Activated CD4-positive, alpha-beta T cell treated with anti-CD3 and anti-CD28 coated beads, Interleukin-2, amount 10 ng/mL, durations not matched to agents 7 days and 5 days (primary cell): Measurements from ENCODE around the gene ZC3H7A. TPM values are rescaled to one million over a fixed set of nuclear protein-coding genes. Genes with fewer than 3 reads are reported as not detected.

Experiments
- CTCF ChIA-PET: fragments of 350-600 bp; sonication (Branson Sonifier 250); formaldehyde crosslinking; loops from one replicate; lab custom pipeline; 2021; ENCODE audit warnings: antibody characterized with exemption; lab: Charles Lee
- POLR2A ChIA-PET: fragments of 350-600 bp; sonication (Branson Sonifier 250); formaldehyde crosslinking; loops from one replicate; lab custom pipeline; 2021; ENCODE audit warnings: antibody characterized with exemption; lab: Charles Lee
- DNase-seq: peaks from one replicate; pipeline ENCODE4 v3.0.0-alpha.2; 2020
- H3K27ac Mint-ChIP-seq: one replicate; pipeline ENCODE4 v1.8.0; 2021; ENCODE audit warnings: mild to moderate bottlenecking, moderate library complexity, mixed read lengths
- H3K27me3 Mint-ChIP-seq: one replicate; pipeline ENCODE4 v1.8.0; 2021; ENCODE audit warnings: mixed read lengths
- H3K36me3 Mint-ChIP-seq: one replicate; pipeline ENCODE4 v1.8.0; 2021; ENCODE audit warnings: low read depth, mixed read lengths
- H3K4me1 Mint-ChIP-seq: one replicate; pipeline ENCODE4 v1.8.0; 2021; ENCODE audit warnings: mixed read lengths
- H3K4me3 Mint-ChIP-seq: one replicate; pipeline ENCODE4 v1.8.0; 2021; ENCODE audit warnings: mild to moderate bottlenecking, moderate library complexity, mixed read lengths
- H3K9me3 Mint-ChIP-seq: one replicate; pipeline ENCODE4 v1.8.0; 2021; ENCODE audit warnings: mixed read lengths
- total RNA-seq, 2 experiments: library from RNA; stranded (reverse); gene quantifications; one replicate each; pipeline ENCODE4 v1.2.3, GENCODE V29; 2021

ZC3H7A gene
- total RNA-seq, 2 experiments from 2014 or later, result 68.0 to 76.9 TPM

- no peak overlapping the region for H3K4me3 Mint-ChIP-seq
- CTCF ChIA-PET, result no interaction called here
- H3K27ac Mint-ChIP-seq, result peak overlapping the region; percentile 60
- POLR2A ChIA-PET, result no interaction called here
- peaks cover 34% of the 10 kb centered on the region for H3K36me3 Mint-ChIP-seq
- no peaks in the 10 kb centered on the region for H3K9me3 Mint-ChIP-seq
- DNase-seq, result no peak
- H3K4me1 Mint-ChIP-seq, result peaks cover 4% of the 10 kb centered on the region
- no peaks in the 10 kb centered on the region for H3K27me3 Mint-ChIP-seq
These were observed 75.1 kb downstream of the ZC3H7A start for GRCh38 chr16:11721781-11722467.

- H3K27ac Mint-ChIP-seq, result no peak overlapping the region
- peaks cover 30% of the 10 kb centered on the region for H3K36me3 Mint-ChIP-seq
- DNase-seq, result no peak
- CTCF ChIA-PET, result interaction anchor here (0.7 to 1.5 kb wide), 3 partner anchors 9 to 92 kb away, joined by 3 to 4 read pairs (median 3); no protein-coding TSS in a partner anchor
- POLR2A ChIA-PET, result no interaction called here
- peaks cover 3% of the 10 kb centered on the region for H3K4me1 Mint-ChIP-seq
- no peak overlapping the region for H3K4me3 Mint-ChIP-seq
- H3K9me3 Mint-ChIP-seq, result no peaks in the 10 kb centered on the region
- no peaks in the 10 kb centered on the region for H3K27me3 Mint-ChIP-seq
These were observed 77.3 kb downstream of the ZC3H7A start for GRCh38 chr16:11719762-11720161.

GRCh38 chr16:11719171-11719570, 77.9 kb downstream of the ZC3H7A start:
- peaks cover 6% of the 10 kb centered on the region for H3K4me1 Mint-ChIP-seq
- peaks cover 33% of the 10 kb centered on the region for H3K36me3 Mint-ChIP-seq
- ChIA-PET POLR2A (no interaction called here), CTCF (interaction anchor here (0.8 to 1.5 kb wide), 3 partner anchors 8 to 98 kb away, joined by 3 to 4 read pairs (median 3); no protein-coding TSS in a partner anchor)
- DNase-seq, result no peak
- H3K27me3 Mint-ChIP-seq, result no peaks in the 10 kb centered on the region
- no peaks in the 10 kb centered on the region for H3K9me3 Mint-ChIP-seq
- H3K27ac Mint-ChIP-seq, result no peak overlapping the region
- H3K4me3 Mint-ChIP-seq, result no peak overlapping the region

GRCh38 chr16:11717811-11718210, 79.2 kb downstream of the ZC3H7A start:
- Mint-ChIP-seq H3K27me3 (no peaks in the 10 kb centered on the region), H3K9me3 (no peaks in the 10 kb centered on the region), H3K4me3 (no peak overlapping the region), H3K36me3 (peaks cover 33% of the 10 kb centered on the region), H3K4me1 (peaks cover 9% of the 10 kb centered on the region), H3K27ac (no peak overlapping the region)
- POLR2A ChIA-PET, result interaction anchor here (0.7 kb wide), 1 partner anchor 20 kb away, joined by 3 read pairs; no protein-coding TSS in a partner anchor
- CTCF ChIA-PET, result interaction anchor here (0.6 to 1.3 kb wide), 2 partner anchors 96 to 1688 kb away, joined by 3 to 5 read pairs; no protein-coding TSS in a partner anchor
- no peak for DNase-seq

GRCh38 chr16:11716336-11716735, 80.7 kb downstream of the ZC3H7A start:
- no peak for DNase-seq
- H3K9me3 Mint-ChIP-seq, result no peaks in the 10 kb centered on the region
- H3K36me3 Mint-ChIP-seq, result peaks cover 33% of the 10 kb centered on the region
- H3K27me3 Mint-ChIP-seq, result no peaks in the 10 kb centered on the region
- ChIA-PET CTCF (no interaction called here), POLR2A (no interaction called here)
- no peak overlapping the region for H3K4me3 Mint-ChIP-seq
- H3K4me1 Mint-ChIP-seq, result peaks cover 6% of the 10 kb centered on the region
- H3K27ac Mint-ChIP-seq, result no peak overlapping the region

- H3K27ac Mint-ChIP-seq, result no peak overlapping the region
- POLR2A ChIA-PET, result interaction anchor here (0.6 kb wide), 1 partner anchor 72 kb away, joined by 10 read pairs; no protein-coding TSS in a partner anchor
These were observed 81.7 kb downstream of the ZC3H7A start for GRCh38 chr16:11715246-11715947.

GRCh38 chr16:11712122-11712521, 84.9 kb downstream of the ZC3H7A start:
- DNase-seq, result no peak
- CTCF ChIA-PET, result interaction anchor here (1.2 kb wide), 1 partner anchor 190 kb away, joined by 3 read pairs; no protein-coding TSS in a partner anchor
- Mint-ChIP-seq H3K4me1 (peaks cover 6% of the 10 kb centered on the region), H3K4me3 (no peak overlapping the region), H3K9me3 (no peaks in the 10 kb centered on the region), H3K27me3 (no peaks in the 10 kb centered on the region), H3K36me3 (peaks cover 40% of the 10 kb centered on the region), H3K27ac (no peak overlapping the region)
- POLR2A ChIA-PET, result no interaction called here

More at GRCh38 chr16:11715246-11715947, 81.7 kb downstream of the ZC3H7A start:
- peaks cover 6% of the 10 kb centered on the region for H3K4me1 Mint-ChIP-seq
- CTCF ChIA-PET, result interaction anchor here (0.6 to 2.5 kb wide), 11 partner anchors 16 to 752 kb away, joined by 3 to 13 read pairs (median 3); partner anchors contain the start of gene ZC3H7A
- DNase-seq, result no peak
- no peaks in the 10 kb centered on the region for H3K27me3 Mint-ChIP-seq
- no peak overlapping the region for H3K4me3 Mint-ChIP-seq
- peaks cover 36% of the 10 kb centered on the region for H3K36me3 Mint-ChIP-seq
- H3K9me3 Mint-ChIP-seq, result no peaks in the 10 kb centered on the region

GRCh38 chr16:11711662-11712061, 85.4 kb downstream of the ZC3H7A start:
- no peak overlapping the region for H3K27ac Mint-ChIP-seq
- H3K9me3 Mint-ChIP-seq, result no peaks in the 10 kb centered on the region
- H3K4me1 Mint-ChIP-seq, result peaks cover 6% of the 10 kb centered on the region
- ChIA-PET CTCF (interaction anchor here (1.2 kb wide), 1 partner anchor 189 kb away, joined by 3 read pairs; no protein-coding TSS in a partner anchor), POLR2A (no interaction called here)
- H3K36me3 Mint-ChIP-seq, result peaks cover 39% of the 10 kb centered on the region
- DNase-seq, result no peak
- H3K4me3 Mint-ChIP-seq, result no peak overlapping the region
- no peaks in the 10 kb centered on the region for H3K27me3 Mint-ChIP-seq

GRCh38 chr16:11708421-11708820, 88.6 kb downstream of the ZC3H7A start:
- Mint-ChIP-seq H3K4me3 (no peak overlapping the region), H3K4me1 (peaks cover 5% of the 10 kb centered on the region), H3K27me3 (no peaks in the 10 kb centered on the region), H3K9me3 (no peaks in the 10 kb centered on the region), H3K36me3 (peaks cover 44% of the 10 kb centered on the region), H3K27ac (no peak overlapping the region)
- POLR2A ChIA-PET, result interaction anchor here (0.7 kb wide), 1 partner anchor 750 kb away, joined by 8 read pairs; no protein-coding TSS in a partner anchor
- no peak for DNase-seq
- CTCF ChIA-PET, result interaction anchor here (0.8 to 1.3 kb wide), 2 partner anchors 26 to 296 kb away, joined by 3 read pairs; no protein-coding TSS in a partner anchor

GRCh38 chr16:11707679-11708197, 89.3 kb downstream of the ZC3H7A start:
- ChIA-PET CTCF (interaction anchor here (0.6 to 1.7 kb wide), 5 partner anchors 27 to 296 kb away, joined by 3 to 4 read pairs (median 3); partner anchors contain the start of gene ZC3H7A), POLR2A (interaction anchor here (0.7 kb wide), 1 partner anchor 749 kb away, joined by 8 read pairs; no protein-coding TSS in a partner anchor)
- peaks cover 5% of the 10 kb centered on the region for H3K4me1 Mint-ChIP-seq
- no peak overlapping the region for H3K27ac Mint-ChIP-seq
- no peak for DNase-seq
- no peaks in the 10 kb centered on the region for H3K9me3 Mint-ChIP-seq
- H3K27me3 Mint-ChIP-seq, result no peaks in the 10 kb centered on the region
- peaks cover 50% of the 10 kb centered on the region for H3K36me3 Mint-ChIP-seq
- no peak overlapping the region for H3K4me3 Mint-ChIP-seq

GRCh38 chr16:11706180-11706742, 90.8 kb downstream of the ZC3H7A start:
- CTCF ChIA-PET, result interaction anchor here (1.7 kb wide), 1 partner anchor 174 kb away, joined by 4 read pairs; no protein-coding TSS in a partner anchor
- POLR2A ChIA-PET, result no interaction called here
- DNase-seq, result no peak
- Mint-ChIP-seq H3K27me3 (no peaks in the 10 kb centered on the region), H3K27ac (no peak overlapping the region), H3K36me3 (peaks cover 47% of the 10 kb centered on the region), H3K4me1 (peaks cover 8% of the 10 kb centered on the region), H3K9me3 (no peaks in the 10 kb centered on the region), H3K4me3 (no peak overlapping the region)

- DNase-seq, result no peak
- ChIA-PET POLR2A (no interaction called here), CTCF (no interaction called here)
- Mint-ChIP-seq H3K4me1 (peaks cover 12% of the 10 kb centered on the region), H3K27ac (no peak overlapping the region), H3K27me3 (no peaks in the 10 kb centered on the region), H3K4me3 (no peak overlapping the region), H3K36me3 (peaks cover 49% of the 10 kb centered on the region), H3K9me3 (no peaks in the 10 kb centered on the region)
These were observed 91.6 kb downstream of the ZC3H7A start for GRCh38 chr16:11705311-11706025.
